SU-DHL-6 (cell line): ENCODE results near the gene ATP23.

ENCODE experiments used
- EZH2phosphoT487 ChIP-seq: fragments of 200-600 bp; sonication (generic), shearing (Covaris generic); conservative IDR thresholded peaks from 2 replicates; pipeline ENCODE4 v1.6.1; 2018; ENCODE audit warnings: mild to moderate bottlenecking, antibody characterized with exemption, low read length, moderate library complexity, mixed read lengths
- TF ChIP-seq, protein P1 (sequence below): fragments of 200-600 bp; sonication (generic); IDR thresholded peaks from one replicate; pipeline ENCODE4 v1.5.1; 2017; ENCODE audit warnings: antibody characterized with exemption, mild to moderate bottlenecking, low read length, moderate library complexity; ENCODE audit not compliant: insufficient read depth, poor library complexity, severe bottlenecking

GRCh38 chr12:57934819-57935218 is 6.5 kb upstream of the ATP23 start:
- TF ChIP-seq, protein P1, sequence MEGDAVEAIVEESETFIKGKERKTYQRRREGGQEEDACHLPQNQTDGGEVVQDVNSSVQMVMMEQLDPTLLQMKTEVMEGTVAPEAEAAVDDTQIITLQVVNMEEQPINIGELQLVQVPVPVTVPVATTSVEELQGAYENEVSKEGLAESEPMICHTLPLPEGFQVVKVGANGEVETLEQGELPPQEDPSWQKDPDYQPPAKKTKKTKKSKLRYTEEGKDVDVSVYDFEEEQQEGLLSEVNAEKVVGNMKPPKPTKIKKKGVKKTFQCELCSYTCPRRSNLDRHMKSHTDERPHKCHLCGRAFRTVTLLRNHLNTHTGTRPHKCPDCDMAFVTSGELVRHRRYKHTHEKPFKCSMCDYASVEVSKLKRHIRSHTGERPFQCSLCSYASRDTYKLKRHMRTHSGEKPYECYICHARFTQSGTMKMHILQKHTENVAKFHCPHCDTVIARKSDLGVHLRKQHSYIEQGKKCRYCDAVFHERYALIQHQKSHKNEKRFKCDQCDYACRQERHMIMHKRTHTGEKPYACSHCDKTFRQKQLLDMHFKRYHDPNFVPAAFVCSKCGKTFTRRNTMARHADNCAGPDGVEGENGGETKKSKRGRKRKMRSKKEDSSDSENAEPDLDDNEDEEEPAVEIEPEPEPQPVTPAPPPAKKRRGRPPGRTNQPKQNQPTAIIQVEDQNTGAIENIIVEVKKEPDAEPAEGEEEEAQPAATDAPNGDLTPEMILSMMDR, result no peak
- TF ChIP-seq EZH2phosphoT487, result no peak
